OCI-LY7 (cell line): ENCODE results near the gene IL18R1.

Experiments
- CTCF ChIP-seq: fragments of 200-600 bp; sonication (generic); conservative IDR thresholded peaks from 2 replicates; pipeline ENCODE4 v1.5.1; 2014; ENCODE audit warnings: mild to moderate bottlenecking, antibody characterized with exemption, low read length, moderate library complexity, mixed read lengths
- EZH2phosphoT487 ChIP-seq: fragments of 200-600 bp; sonication (generic); IDR thresholded peaks from 2 replicates; pipeline ENCODE4 v1.6.1; 2018; ENCODE audit warnings: low read depth, borderline replicate concordance, mild to moderate bottlenecking, mixed run types, antibody characterized with exemption, low read length, moderate library complexity, mixed read lengths

- TF ChIP-seq CTCF (no peak), EZH2phosphoT487 (no peak)
These were observed 41.6 kb upstream of the IL18R1 start for GRCh38 chr2:102313950-102314349.
